HG03558 (cell line): ENCODE measurements around the gene RSPH1.

Experiments
- ATAC-seq: cut with Tn5 transposase; IDR thresholded peaks from one replicate; pipeline ENCODE4 v1.9.1; 2021; ENCODE audit warnings: moderate number of reproducible peaks; ENCODE audit not compliant: unreplicated experiment; ENCODE audit errors: extremely low read depth

RSPH1 gene

DNA sequence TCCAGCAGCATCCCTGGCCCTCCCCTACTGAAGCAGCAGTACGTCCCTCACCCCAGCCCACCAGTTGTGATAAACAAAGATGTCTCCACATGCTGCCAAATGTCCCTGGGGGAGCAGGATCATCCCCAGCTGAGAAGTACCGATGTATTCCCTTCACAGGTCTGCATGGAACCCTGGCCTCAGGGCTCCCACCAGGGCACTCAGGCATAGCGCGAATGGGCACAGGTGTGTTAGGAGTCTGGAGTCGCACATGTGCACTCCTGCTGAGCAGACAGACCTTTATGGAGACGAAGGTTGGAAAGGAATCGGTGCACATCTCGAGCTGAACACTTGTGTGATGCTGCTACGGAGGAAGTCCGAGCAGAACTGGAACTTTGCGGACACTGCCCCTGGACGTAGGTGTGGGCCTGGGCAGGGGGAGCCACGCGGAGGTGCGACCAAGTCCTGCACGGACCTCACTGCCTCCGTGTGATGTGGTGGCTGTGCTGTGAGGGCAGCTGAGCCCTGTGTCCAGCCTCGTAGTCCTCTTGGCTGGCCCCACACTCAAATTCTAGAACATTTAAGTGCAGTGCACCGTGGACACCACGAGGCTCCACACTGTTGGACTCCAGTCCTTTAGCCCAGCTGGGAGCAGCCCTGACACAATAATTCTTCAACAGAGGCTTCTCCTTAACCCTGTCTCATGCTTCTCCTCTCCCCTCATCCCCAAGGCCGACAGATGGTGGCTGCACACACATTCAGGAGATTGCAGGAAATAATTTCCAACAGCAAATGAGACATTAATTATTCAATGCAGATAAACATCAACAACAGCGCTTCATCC lies 43.4 kb downstream of the RSPH1 start:
- no peak for ATAC-seq

DNA sequence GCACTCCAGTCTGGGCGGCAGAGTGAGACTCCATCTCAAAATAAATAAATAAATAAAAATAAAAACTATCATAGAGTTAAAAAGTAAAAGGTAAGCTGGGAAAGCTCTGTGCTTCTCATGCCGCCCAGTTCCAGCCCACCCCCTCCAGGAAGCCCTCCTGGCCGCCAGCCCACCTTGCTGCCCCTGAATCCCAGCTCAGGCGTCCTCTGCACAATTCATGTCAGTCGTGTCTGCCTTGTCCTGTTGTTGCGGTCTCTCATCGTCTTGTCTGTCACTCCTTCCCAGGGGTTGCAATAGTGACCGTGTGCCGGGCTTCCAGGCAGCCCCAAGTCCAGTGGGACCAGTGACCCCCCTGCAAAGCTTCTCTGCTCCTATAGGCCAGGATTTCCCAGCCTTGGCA lies 44.1 kb downstream of the RSPH1 start:
- no peak for ATAC-seq

DNA sequence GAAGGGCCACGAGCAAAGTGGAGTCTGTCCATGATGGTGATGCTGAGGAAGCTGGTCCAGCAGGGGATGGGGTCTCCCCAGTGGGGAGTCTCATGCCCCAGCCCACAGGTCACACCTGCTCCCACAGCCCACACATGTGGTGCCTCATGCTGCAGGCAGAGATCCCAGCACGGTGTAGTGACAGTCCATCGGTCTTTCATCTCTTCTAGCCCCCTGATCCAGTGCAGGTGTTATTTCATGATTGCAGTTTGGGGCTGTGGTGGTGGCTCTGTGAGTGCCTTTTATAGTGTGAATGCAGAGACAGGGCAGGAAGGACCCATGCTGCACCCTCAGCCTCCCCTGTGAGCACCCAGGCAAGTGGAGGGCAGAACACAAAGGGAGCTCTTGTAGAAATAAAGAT lies 47.3 kb downstream of the RSPH1 start:
- ATAC-seq, result no peak

DNA sequence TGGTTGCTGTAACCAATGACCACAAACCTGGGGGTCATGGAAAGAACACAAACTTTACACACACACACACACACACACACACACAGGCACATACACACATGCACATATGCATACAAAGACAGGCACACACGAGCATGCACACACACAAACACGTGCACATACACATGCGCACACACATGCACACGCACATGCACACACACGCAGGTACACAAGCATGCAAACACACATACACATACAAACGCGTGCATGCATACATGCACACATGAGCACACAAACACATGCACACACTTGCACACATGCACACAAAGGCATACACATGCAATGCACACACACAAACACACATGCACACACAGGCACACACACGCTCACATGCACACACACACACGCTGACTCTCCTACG lies 48.3 kb downstream of the RSPH1 start:
- no peak for ATAC-seq

DNA sequence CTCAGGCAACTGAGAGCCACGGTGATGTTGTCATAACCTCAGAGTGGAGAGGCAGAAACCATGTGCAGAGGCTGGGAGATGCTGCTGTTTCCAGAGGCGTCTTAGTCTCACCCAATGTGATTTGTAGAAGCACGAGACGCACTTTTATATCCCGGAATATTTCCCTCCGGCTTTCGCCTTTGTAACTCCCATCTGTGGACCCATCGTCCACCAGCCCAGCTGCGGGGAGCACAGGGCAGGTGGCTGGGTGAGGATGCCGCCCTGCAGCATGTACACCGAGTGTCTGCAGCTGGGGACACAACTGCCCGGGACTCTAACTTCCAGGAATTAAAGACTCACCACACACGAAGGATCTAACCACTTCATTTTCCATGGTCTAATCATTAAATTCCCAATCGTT lies 48.8 kb downstream of the RSPH1 start:
- ATAC-seq, result no peak

DNA sequence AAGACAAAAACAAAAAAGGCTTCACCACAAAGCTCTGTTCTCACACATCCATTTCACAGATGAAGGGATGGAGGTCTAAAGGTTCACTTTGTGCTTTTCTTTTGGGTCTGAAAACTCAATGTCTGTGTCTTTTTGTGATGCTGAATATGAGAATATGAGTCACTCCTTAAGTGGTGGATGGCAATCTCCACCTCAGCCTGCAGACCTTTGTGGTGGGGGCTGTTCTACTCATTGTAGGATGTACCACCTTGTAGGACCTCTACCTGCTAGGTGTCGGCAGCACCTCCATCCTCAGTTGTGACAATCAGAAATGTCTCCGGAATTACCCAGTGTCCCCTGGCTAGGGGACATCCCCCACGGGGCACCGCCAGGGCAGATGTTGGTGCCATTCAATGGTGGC lies 49.5 kb downstream of the RSPH1 start:
- ATAC-seq, result no peak

DNA sequence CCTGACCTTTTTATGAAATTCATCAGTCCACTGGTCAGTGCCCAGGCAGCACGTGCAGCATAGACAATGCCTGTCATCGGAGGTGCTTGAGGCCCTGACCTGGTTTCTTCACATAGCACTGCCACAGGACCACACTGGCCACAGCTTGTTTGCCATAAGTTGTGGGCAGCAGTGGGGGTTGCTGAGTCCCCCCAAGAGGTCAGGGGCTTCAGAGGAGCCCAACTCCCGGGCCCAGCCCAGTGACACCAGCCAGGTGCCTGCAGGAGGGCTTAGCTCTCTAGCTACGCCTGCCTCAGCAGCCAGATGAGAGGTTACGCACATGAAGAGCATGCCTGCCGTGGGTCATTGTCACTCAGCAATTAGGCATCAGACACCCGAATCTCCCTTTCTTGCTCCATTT lies 50.7 kb downstream of the RSPH1 start:
- ATAC-seq, result no peak

DNA sequence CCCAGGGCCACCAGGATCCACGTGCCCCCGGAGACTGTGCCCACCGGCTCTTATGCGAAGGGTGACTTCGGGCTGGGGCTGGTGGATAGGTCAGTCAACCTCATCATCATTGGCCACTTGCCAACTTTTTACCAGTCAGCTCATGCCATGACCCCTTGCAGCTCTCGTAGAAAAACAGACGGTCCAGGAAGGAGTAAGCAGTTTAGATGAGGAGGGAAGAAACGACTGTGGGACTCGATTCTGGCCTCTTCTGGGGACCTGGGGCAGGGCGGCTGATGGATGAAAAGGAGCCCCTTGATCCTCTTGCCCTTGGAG lies 51.3 kb downstream of the RSPH1 start:
- ATAC-seq, result no peak

DNA sequence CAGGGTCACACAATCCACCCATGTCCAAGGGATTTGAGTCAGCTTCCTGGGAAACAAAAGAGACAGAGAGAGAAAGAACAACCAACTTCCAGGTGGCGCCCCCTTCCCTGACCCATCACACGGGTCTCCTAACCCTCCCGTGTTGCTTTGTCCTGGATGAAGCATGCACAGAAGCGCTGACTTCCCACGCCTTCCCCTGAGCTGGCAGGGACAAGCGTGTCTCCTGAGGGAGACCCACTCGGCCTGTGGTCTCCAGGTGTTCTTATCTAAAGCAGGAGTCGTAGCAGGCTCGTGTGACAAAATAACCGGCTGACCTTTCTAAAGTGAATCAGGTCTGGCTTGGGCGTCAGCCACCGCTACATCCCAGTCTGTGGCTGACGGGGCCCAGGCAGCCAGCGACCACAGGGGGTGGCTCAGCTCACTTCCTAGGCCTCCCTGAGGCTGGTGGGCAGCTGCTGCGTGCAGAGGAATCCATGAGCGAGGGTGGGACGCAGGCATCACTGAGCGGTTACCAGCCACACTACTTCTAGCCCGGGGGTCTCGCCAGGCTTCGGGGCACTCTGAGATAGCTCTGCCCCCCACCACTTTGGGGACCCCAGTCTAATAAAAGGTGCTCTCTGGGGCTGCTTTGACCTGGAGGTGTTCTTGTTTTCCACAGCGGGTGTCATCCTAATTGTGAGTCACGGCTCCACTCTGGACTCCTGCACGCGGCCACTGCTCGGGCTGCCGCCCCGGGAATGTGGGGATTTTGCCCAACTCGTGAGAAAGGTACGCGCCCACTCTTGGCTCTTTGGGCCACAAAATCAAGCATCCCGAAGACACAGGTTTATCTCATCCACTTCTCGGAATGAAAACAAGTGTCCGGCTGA lies 51.9 kb downstream of the RSPH1 start:
- ATAC-seq, result no peak

DNA sequence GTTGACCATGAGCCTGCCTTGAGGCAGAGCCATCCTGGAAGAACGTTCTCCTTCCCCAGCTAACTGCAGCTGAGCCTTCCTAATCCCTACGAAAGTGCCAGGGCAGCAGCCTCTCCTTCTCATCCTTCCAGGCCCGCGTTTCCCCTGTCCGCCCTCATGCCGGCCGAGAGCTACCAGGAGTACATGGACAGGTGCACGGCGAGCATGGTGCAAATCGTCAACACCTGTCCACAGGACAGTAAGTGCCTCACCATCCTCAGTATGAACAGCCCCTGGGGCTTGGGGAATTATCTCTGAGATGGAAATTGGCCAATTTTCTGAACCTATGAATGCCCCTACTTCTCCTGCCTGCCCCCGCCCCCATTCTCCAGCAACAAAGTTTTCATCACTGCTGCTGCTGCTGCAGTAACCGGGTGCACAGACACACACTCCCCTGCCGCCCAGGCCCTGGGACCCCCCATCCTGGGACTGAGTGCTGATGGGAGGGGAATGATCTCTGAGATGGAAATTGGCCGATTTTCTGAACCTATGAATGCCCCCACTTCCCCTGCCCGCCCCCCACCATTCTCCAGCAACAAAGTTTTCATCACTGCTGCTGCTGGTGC lies 52.7 kb downstream of the RSPH1 start:
- no peak for ATAC-seq

DNA sequence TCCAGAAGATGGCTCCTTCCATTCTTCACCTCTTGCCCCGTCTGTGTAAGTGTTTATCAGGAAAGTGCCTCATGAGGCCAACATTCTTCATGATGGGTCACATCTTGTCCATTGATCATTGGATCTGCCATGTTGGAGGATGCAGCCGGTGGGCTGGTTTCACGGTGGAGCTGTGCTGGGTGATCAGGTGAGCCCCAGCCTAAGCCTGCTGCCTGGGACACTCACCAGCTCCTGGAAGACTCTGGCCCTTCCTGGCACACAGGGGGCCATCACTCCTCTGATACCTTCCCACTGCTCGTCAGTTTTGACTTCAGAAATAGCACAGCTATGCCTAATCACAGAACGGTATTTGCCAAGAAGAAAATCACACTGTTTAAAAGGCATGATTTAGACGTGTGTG lies 54.1 kb downstream of the RSPH1 start:
- ATAC-seq, result no peak

DNA sequence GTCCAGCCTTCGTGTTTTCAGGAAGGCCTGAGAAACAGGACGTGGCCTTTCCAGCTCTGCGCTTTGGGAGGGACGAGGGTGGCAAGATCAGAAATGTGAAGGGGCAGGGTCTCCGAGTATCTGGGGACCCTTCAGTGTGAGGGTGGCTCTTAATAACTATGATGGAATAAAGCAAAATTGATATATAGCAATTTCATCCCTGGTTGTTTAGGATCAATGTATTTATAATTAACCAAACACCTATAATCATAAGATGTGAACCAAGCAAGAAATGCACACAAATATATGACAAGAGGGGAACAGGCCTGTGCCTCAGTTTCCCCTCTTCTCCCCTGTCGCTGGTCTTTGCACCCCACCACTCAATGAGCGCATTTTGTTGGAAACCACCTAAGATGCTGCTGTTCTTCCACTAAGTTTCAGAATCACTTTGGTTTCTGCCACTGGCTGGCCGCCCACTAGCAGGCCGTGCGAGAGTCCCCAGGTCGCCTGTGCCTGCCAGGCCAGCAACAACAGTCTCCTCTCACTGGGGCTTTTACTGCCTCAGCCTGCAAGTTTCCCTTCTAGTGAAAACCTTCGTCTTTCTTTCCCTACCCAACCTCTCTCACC lies 55.7 kb downstream of the RSPH1 start:
- ATAC-seq, result no peak

DNA sequence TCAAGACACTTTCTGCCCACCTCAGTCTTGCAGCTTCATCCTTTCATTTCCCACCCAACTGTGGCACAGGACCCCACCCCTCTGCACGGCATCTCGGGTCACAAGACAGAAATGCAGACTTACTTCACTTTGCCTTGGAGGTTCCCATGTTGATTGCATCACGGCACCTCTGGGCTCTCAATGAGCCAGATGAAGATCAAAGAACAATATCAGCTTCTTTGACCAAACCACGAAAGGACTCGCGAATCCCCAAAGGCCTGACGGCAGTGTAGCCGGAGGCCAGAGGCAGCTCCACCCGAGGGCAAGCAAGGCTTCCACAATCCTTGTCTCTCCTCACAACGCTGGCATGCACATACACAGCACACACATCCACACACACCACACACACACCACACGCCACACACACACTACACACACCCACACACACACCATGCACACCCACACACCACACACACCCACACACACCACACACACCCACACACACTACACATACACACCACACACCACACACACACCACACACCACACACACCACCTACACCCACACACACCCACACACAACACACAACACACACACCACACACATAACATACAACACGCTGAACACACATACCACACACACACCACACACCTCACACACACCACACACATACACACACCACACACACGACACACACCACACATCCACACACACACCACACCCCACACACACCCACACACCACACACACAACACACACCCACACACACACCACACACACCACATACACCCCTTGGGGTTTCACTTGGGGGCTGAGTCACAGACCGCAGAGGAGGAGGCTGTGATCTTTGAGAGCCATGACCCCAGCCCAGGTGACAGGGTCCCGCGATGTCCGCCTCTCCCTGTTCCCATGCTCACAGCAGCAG lies 56.5 kb downstream of the RSPH1 start:
- ATAC-seq, result no peak

DNA sequence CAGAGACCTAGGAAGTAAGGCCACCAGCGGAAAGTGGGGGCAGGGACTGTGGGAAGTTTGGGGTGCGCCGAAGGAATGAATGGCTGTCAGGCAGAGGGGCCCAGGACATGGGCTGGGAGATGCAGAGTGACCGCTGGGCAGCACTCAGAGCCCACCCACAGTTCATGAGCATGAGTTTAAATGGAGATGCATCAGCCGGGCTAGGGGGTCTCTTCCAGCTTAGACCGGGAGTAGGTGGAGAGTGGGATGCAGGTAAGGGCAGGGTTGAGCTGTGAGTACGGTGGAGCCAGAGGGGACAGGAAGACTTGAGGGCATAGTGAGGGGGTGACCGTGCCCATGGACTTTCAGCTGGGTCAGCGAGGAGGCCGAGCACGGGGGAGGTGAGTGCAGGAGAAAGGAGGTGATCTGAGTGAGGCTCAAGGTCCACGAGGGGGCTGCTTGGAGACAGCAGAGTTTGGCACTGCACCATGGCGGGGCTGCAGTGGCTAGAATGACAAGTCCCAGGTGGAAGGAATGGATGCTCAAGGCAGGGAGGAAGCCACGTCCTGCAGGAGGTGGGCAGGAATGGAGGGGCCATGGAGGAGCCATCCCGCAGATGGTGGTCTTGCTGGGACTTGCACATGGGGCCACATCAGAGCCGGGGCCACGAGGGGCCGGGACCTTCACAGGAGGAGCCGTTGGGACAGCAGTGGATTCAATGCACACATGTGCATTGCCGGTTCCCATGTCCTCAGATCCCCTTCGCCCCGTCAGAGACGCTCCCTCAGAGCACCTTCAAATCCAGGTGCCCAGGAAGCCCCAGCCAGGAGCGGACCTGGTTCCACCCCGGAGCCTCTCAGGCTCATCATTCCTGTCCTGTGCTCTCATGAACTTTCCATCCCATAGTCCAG lies 57.5 kb downstream of the RSPH1 start:
- no peak for ATAC-seq

DNA sequence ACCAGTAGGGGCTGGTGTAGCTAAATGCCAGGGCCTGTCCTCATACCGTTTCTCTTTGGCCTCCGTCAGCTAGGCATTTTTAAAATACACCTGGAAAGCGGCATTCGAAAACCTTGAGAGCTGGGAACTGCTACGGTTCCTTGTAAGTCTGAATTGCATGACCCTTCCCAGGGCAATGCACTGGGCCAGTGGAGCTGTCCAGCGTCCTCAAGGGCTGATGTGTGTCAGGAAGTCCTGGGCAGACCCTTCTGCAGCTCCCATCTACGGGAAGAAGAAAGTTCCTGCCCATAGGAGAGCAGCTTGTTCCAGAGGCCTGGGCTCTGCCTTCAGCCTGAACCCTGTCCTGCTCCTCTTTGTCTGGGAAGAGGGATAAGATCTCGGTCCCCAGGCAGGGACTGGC lies 58.2 kb downstream of the RSPH1 start:
- ATAC-seq, result no peak

DNA sequence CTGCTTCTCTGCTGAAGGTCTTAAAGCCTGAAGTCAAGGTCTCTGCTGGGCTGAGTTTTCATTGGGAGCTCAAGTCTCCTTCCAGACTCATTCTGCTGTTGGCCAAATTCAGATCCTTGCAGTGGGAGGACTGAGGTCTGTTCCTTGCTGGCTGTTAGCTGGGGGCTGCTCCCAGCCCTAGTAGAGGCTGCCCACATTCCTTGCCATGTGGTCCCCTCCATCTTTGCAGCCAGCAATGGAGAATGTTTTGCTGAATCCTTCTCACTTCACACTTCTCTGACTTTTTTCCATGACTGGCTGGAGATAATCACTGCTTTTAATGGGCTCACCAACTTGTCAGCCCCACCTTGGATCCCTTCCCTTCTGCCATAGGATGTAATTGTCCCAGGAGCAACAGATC lies 59.1 kb downstream of the RSPH1 start:
- ATAC-seq, result no peak

DNA sequence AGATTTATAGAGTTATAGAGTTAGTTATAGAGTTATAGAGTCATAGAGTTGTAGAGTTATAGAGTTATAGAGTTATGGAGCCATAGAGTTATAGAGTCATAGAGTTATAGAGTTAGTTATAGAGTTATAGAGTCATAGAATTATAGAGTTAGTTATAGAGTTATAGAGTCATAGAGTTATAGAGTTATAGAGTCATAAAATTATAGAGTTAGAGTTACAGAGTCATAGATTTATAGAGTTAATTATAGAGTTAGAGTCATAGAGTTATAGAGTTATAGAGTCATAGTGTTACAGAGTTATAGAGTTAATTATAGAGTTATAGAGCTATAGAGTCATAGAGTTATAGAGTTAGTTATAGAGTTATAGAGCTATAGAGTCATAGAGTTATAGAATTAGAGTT lies 60.2 kb downstream of the RSPH1 start:
- no peak for ATAC-seq

DNA sequence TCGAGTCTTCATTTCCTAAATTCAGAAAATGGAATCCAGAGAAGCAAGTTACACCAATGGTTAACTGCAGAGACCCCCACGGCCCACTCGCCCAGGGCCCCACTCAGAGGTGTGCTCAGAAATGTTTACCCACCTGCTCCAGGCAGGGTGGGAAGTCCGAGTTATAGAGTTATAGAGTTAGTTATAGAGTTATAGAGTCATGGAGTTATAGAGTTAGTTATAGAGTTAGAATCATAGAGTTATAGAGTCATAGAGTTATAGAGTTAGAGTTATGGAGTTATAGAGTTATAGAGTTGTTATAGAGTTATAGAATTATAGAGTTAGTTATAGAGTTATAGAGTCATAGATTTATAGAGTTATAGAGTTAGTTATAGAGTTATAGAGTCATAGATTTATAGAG lies 60.6 kb downstream of the RSPH1 start:
- ATAC-seq, result no peak

DNA sequence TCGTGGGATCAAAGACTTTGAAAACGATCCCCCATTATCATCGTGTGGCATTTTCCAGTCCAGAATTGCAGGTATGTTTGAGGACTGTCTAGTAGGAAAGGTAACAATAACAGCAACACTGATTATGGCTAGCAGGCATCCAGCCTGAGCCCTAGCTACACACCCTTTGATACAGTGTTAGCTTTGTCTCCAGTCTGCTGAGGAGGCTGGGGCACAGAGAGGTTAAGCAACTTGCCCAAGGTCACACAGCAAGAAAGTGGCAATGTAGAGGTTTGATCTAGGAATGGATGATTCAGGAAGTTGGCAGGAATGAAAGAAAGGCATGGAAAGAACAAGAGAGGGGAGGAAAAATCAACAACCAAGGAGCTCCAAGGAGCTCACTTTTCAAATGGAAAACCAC lies 61.1 kb downstream of the RSPH1 start:
- ATAC-seq, result no peak
